ENCODE data around the gene PLEKHA7.
A peak's percentile ranks its signal among the peaks of the same experiment; 100 is the strongest.
"Not testable (repeated sequence)": the region's sequence is repeated elsewhere in the genome, so short reads cannot be mapped to it uniquely, and the experiment has no call there.

The PLEKHA7 gene

GRCh38 chr11:17003426-17003825, 10.8 kb downstream of the PLEKHA7 start:
- Histone ChIP-seq H3K36me3 (peaks cover 16% of the 10 kb centered on the region), H3K27me3 (ENCODE audit: insufficient read depth, low read depth, severe bottlenecking) (no peaks in the 10 kb centered on the region), H3K4me3 (ENCODE audit: low read depth, low read length) (no peak overlapping the region), H3K9me3 (ENCODE audit: severe bottlenecking) (no peaks in the 10 kb centered on the region), H3K27ac (peak overlapping the region; percentile 93)
- no peak for TF ChIP-seq CTCF (IDR thresholded peaks at IDR 0.05; ENCODE audit: low read depth, low read length)
- DNase-seq = no peak

- H3K27ac ChIP-seq = peak overlapping the region; percentile 93
- no peak overlapping the region for H3K4me3 ChIP-seq (ENCODE audit: low read depth, low read length)
- TF ChIP-seq CTCF (IDR thresholded peaks at IDR 0.05; ENCODE audit: low read depth, low read length) = no peak
- peaks cover 14% of the 10 kb centered on the region for H3K36me3 ChIP-seq
- H3K9me3 ChIP-seq (ENCODE audit: severe bottlenecking) = no peaks in the 10 kb centered on the region
- no peaks in the 10 kb centered on the region for H3K27me3 ChIP-seq (ENCODE audit: insufficient read depth, low read depth, severe bottlenecking)
- DNase-seq = peak; percentile 72
Measured at GRCh38 chr11:17002543-17002942, 11.7 kb downstream of the PLEKHA7 start.

GRCh38 chr11:17001806-17002205, 12.4 kb downstream of the PLEKHA7 start:
- TF ChIP-seq CTCF (IDR thresholded peaks at IDR 0.05; ENCODE audit: low read depth, low read length) = no peak
- no peaks in the 10 kb centered on the region for H3K27me3 ChIP-seq (ENCODE audit: insufficient read depth, low read depth, severe bottlenecking)
- no peak overlapping the region for H3K4me3 ChIP-seq (ENCODE audit: low read depth, low read length)
- H3K27ac ChIP-seq = peak overlapping the region; percentile 93
- peaks cover 20% of the 10 kb centered on the region for H3K36me3 ChIP-seq
- peak; percentile 87 for DNase-seq
- no peaks in the 10 kb centered on the region for H3K9me3 ChIP-seq (ENCODE audit: severe bottlenecking)

GRCh38 chr11:17000987-17001386, 13.2 kb downstream of the PLEKHA7 start:
- peak overlapping the region; percentile 93 for H3K27ac ChIP-seq
- no peak overlapping the region for H3K4me3 ChIP-seq (ENCODE audit: low read depth, low read length)
- TF ChIP-seq CTCF (IDR thresholded peaks at IDR 0.05; ENCODE audit: low read depth, low read length) = no peak
- no peaks in the 10 kb centered on the region for H3K27me3 ChIP-seq (ENCODE audit: insufficient read depth, low read depth, severe bottlenecking)
- H3K9me3 ChIP-seq (ENCODE audit: severe bottlenecking) = no peaks in the 10 kb centered on the region
- DNase-seq = no peak
- peaks cover 20% of the 10 kb centered on the region for H3K36me3 ChIP-seq

GRCh38 chr11:17000253-17000652, 14.0 kb downstream of the PLEKHA7 start:
- H3K36me3 ChIP-seq = peaks cover 16% of the 10 kb centered on the region
- not testable (repeated sequence) for DNase-seq; H3K4me3 ChIP-seq (ENCODE audit: low read depth, low read length); H3K9me3 ChIP-seq (ENCODE audit: severe bottlenecking); H3K27me3 ChIP-seq (ENCODE audit: insufficient read depth, low read depth, severe bottlenecking)
- H3K27ac ChIP-seq = peak overlapping the region; percentile 93

GRCh38 chr11:16999116-16999515, 15.1 kb downstream of the PLEKHA7 start:
- DNase-seq = no peak
- H3K4me3 ChIP-seq (ENCODE audit: low read depth, low read length) = no peak overlapping the region
- H3K36me3 ChIP-seq = peaks cover 20% of the 10 kb centered on the region
- TF ChIP-seq CTCF (IDR thresholded peaks at IDR 0.05; ENCODE audit: low read depth, low read length) = no peak
- H3K27me3 ChIP-seq (ENCODE audit: insufficient read depth, low read depth, severe bottlenecking) = no peaks in the 10 kb centered on the region
- no peaks in the 10 kb centered on the region for H3K9me3 ChIP-seq (ENCODE audit: severe bottlenecking)
- H3K27ac ChIP-seq = peak overlapping the region; percentile 93; the same call in 1 of the 2 replicates

Data from WERI-Rb-1 (cell line).